HepG2 (cell line): ENCODE measurements around the gene SLC16A4. TPM values are rescaled to one million over a fixed set of nuclear protein-coding genes. Genes with fewer than 3 reads are reported as not detected.

Experiments used
- ATAC-seq: fragments of 200-7000 bp; cut with Tn5 transposase; 3 replicates; pipeline ENCODE4 v1.9.1; 2020; ENCODE audit warnings: mild to moderate bottlenecking, moderate library complexity
- BruUV-seq: library from RNA; stranded (reverse); fragments of 400-500 nt; replicated peaks from 2 replicates; lab custom pipeline; 2021; lab: Mats Ljungman, UMichigan
- CTCF ChIA-PET: fragments of 300-600 bp; formaldehyde crosslinking; extraction: SDS; loops from one replicate; lab custom pipeline; 2021; ENCODE audit warnings: low total read pairs, inconsistent platforms, low intra/inter-chr PET ratio; lab: Yijun Ruan, JAX
- POLR2A ChIA-PET: fragments of 350-600 bp; sonication (Branson Sonifier 250); formaldehyde crosslinking; loops from one replicate; lab custom pipeline; 2020; ENCODE audit warnings: antibody characterized with exemption, inconsistent platforms; lab: Yijun Ruan, JAX
- DNase-seq: peaks from one replicate; pipeline ENCODE4 v3.0.0-alpha.2; 2015; ENCODE audit warnings: low spot score
- FAIRE-seq: peaks from 3 replicates; lab custom pipeline; 2011; peaks lifted over from hg19 to GRCh38; lab: Jason Lieb, UNC
- H2AFZ ChIP-seq: one replicate; pipeline ENCODE4 v1.6.1; 2011; ENCODE audit warnings: low read length, inconsistent platforms
- H3K27ac ChIP-seq: fragments of 300-600 bp; 3 replicates; pipeline ENCODE4 v1.8.0; 2011; ENCODE audit warnings: mixed run types, mild to moderate bottlenecking, mixed read lengths, low read length, inconsistent platforms; ENCODE audit not compliant: insufficient read depth; ENCODE audit errors: extremely low read length
- H3K27me3 ChIP-seq, 2 experiments: fragments of 200-600 bp in 1 of 2; 2 replicates in 1 of 2; 3 replicates in 1 of 2; pipeline versions ENCODE4 v1.6.0 to v1.8.0; 2011; ENCODE audit warnings: low read length in 2 of 2, mild to moderate bottlenecking in 2 of 2, moderate library complexity in 2 of 2, inconsistent platforms in 1 of 2; ENCODE audit not compliant: insufficient read depth in 2 of 2, control insufficient read depth in 1 of 2
- H3K36me3 ChIP-seq, 2 experiments: fragments of 200-600 bp in 1 of 2; replicated peaks in 1 of 2; 2 replicates in 1 of 2; 3 replicates in 1 of 2; pipeline versions ENCODE4 v1.5.1 to v1.8.0; 2011; ENCODE audit warnings: low read length in 2 of 2, inconsistent platforms in 1 of 2; ENCODE audit not compliant: insufficient read depth in 2 of 2, control insufficient read depth in 1 of 2
- H3K4me1 ChIP-seq: 2 replicates; pipeline ENCODE4 v1.5.1; 2012; ENCODE audit warnings: low read length, inconsistent platforms; ENCODE audit not compliant: insufficient read depth
- H3K4me2 ChIP-seq: 2 replicates; pipeline ENCODE4 v1.6.0; 2011; ENCODE audit warnings: low read depth, low read length, inconsistent platforms
- H3K4me3 ChIP-seq, 3 experiments: fragments of 200-600 bp in 1 of 3; sonication (generic), shearing (Covaris generic) in 1 of 3; replicated peaks in 1 of 3; 2 replicates each; pipeline ENCODE4 v1.5.1; 2011 to 2016; ENCODE audit warnings: low read length in 3 of 3, inconsistent platforms in 2 of 3, low read depth in 2 of 3, mild to moderate bottlenecking in 2 of 3, control low read depth in 1 of 3, mixed read lengths in 1 of 3; ENCODE audit not compliant: insufficient read depth in 1 of 3
- H3K79me2 ChIP-seq: one replicate; pipeline ENCODE4 v1.6.1; 2011; ENCODE audit warnings: low read length, inconsistent platforms; ENCODE audit not compliant: insufficient read depth
- H3K9ac ChIP-seq: 2 replicates; pipeline ENCODE4 v1.6.0; 2011; ENCODE audit warnings: mild to moderate bottlenecking, low read depth, low read length, inconsistent platforms; ENCODE audit not compliant: insufficient read depth
- H3K9me3 ChIP-seq: 2 replicates; pipeline ENCODE4 v1.5.1; 2012; ENCODE audit warnings: mild to moderate bottlenecking, low read length
- H4K20me1 ChIP-seq: 2 replicates; pipeline ENCODE4 v1.6.0; 2011; ENCODE audit warnings: inconsistent platforms, mild to moderate bottlenecking, low read length, moderate library complexity; ENCODE audit not compliant: insufficient read depth
- ATM ChIP-seq: fragments of 450-650 bp; IDR thresholded peaks from 2 replicates; pipeline ENCODE4 v1.7.1; 2017; ENCODE audit warnings: mild to moderate bottlenecking, borderline replicate concordance
- CEBPB ChIP-seq: IDR thresholded peaks from 2 replicates; pipeline ENCODE4 v1.6.1; 2011; ENCODE audit warnings: low read depth, low read length, improper control_type of control experiment, borderline replicate concordance
- KAT7 ChIP-seq: IDR thresholded peaks from 2 replicates; pipeline ENCODE4 v1.6.1; 2018; ENCODE audit warnings: borderline replicate concordance, missing compliant biosample characterization
- SMC3 ChIP-seq: IDR thresholded peaks from 2 replicates; pipeline ENCODE4 v1.6.1; 2011; ENCODE audit warnings: low read length, improper control_type of control experiment
- ZFX ChIP-seq: sonication (generic); formaldehyde crosslinking; IDR thresholded peaks from 2 replicates; pipeline ENCODE4 v1.4.0; 2020; ENCODE audit warnings: mild to moderate bottlenecking, low read depth, missing genetic modification reagents, moderate library complexity
- ZKSCAN1 ChIP-seq: fragments of 150-350 bp; IDR thresholded peaks from 2 replicates; pipeline ENCODE4 v1.6.1; 2014; ENCODE audit warnings: low read length
- ZNF124 ChIP-seq: sonication (generic); formaldehyde crosslinking; IDR thresholded peaks from 2 replicates; pipeline ENCODE4 v1.4.0; 2020; ENCODE audit warnings: missing genetic modification reagents
- ZNF616 ChIP-seq: sonication (generic); formaldehyde crosslinking; IDR thresholded peaks from 2 replicates; pipeline ENCODE4 v1.5.0; 2020; ENCODE audit warnings: low read depth, mild to moderate bottlenecking, missing genetic modification reagents
- ZNF816 ChIP-seq: sonication (generic); formaldehyde crosslinking; IDR thresholded peaks from 2 replicates; pipeline ENCODE4 v1.8.0; 2022; ENCODE audit warnings: missing genetic modification reagents, mild to moderate bottlenecking, borderline replicate concordance
- WGBS: methylation state at CpG from one replicate; pipeline ENCODE4 v1.1.6; 2017; ENCODE audit warnings: low lambda C conversion rate; 5-methylcytosine and 5-hydroxymethylcytosine counted together
- in situ Hi-C: cut with HindIII; loops from 2 replicates; pipeline ENCODE4 v1.10.0; 2017; ENCODE audit warnings: low pct_unique_long_range_greater_than_20kb; ENCODE audit not compliant: extremely low pct_ligation_motif_present
- intact Hi-C: fragments of 100-400 bp; cut with micrococcal nuclease; formaldehyde crosslinking; loops from one replicate; pipeline ENCODE4 v1.10.0; 2022; ENCODE audit not compliant: unreplicated experiment
- polyA plus RNA-seq, 8 experiments: library from polyadenylated mRNA; depleted of rRNA in 3 of 8; stranded (reverse) in 7 of 8; unstranded in 1 of 8; fragments of >200 nt; fragmentation: Illumina TruSeq in 4 of 8; extraction: Trizol in 4 of 8; gene quantifications; 2 replicates each; pipeline versions ENCODE4 v1.2.1 to v1.2.3, GENCODE V29; 2011 to 2016; ENCODE audit warnings: low read depth in 4 of 8, missing spikeins in 1 of 8, mixed read lengths in 1 of 8; ENCODE audit not compliant: insufficient read depth in 1 of 8
- total RNA-seq, 5 experiments: library from RNA; depleted of rRNA; stranded (reverse); fragments of >200 nt; fragmentation: Illumina TruSeq; extraction: Trizol; gene quantifications; 2 replicates each; pipeline ENCODE4 v1.2.3, GENCODE V29; 2016; ENCODE audit warnings: low read depth in 1 of 5
- TF ChIP-seq, protein P1 (sequence below): sonication (generic); formaldehyde crosslinking; IDR thresholded peaks from 2 replicates; pipeline ENCODE4 v1.5.0; 2020; ENCODE audit warnings: mild to moderate bottlenecking, missing genetic modification reagents, moderate library complexity
- TF ChIP-seq, protein P2 (sequence below): sonication (generic); formaldehyde crosslinking; IDR thresholded peaks from 2 replicates; pipeline ENCODE4 v1.4.0; 2020; ENCODE audit warnings: low read depth, mild to moderate bottlenecking, missing genetic modification reagents
- TF ChIP-seq, protein P3 (sequence below): sonication (generic); formaldehyde crosslinking; IDR thresholded peaks from 2 replicates; pipeline ENCODE4 v1.4.0; 2020; ENCODE audit warnings: mild to moderate bottlenecking, missing genetic modification reagents
- TF ChIP-seq, protein P4 (sequence below): sonication (generic); formaldehyde crosslinking; IDR thresholded peaks from 2 replicates; pipeline ENCODE4 v1.8.0; 2022; ENCODE audit warnings: missing genetic modification reagents, mild to moderate bottlenecking, moderate library complexity, borderline replicate concordance

SLC16A4 gene
- total and polyA plus RNA-seq, 2 of the 13 experiments (the other 11 are each of a cell fraction or from before 2014, with no cell fraction given) = 1.1 to 1.5 TPM

DNA sequence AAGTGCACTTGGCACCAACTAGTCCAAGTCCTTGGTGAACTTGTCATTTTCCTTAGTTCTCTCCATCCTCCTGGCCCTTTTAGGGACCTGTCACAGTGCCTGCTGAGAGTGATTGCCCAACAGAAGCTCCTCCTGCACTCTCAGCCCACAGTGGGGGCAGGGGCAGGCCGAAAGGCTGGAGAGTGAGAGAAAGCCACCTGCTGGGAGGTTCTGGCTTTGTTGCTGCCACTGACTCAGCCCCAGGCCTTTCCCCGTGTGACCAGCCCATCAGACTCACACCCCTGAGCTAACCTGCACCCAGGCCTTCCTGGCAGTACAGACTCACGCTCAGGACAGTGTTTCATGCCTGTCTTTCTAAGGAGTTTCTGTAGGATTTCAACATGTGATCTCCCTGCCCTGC, 43.0 kb upstream of the SLC16A4 start (continued):
- TF ChIP-seq, protein P1, sequence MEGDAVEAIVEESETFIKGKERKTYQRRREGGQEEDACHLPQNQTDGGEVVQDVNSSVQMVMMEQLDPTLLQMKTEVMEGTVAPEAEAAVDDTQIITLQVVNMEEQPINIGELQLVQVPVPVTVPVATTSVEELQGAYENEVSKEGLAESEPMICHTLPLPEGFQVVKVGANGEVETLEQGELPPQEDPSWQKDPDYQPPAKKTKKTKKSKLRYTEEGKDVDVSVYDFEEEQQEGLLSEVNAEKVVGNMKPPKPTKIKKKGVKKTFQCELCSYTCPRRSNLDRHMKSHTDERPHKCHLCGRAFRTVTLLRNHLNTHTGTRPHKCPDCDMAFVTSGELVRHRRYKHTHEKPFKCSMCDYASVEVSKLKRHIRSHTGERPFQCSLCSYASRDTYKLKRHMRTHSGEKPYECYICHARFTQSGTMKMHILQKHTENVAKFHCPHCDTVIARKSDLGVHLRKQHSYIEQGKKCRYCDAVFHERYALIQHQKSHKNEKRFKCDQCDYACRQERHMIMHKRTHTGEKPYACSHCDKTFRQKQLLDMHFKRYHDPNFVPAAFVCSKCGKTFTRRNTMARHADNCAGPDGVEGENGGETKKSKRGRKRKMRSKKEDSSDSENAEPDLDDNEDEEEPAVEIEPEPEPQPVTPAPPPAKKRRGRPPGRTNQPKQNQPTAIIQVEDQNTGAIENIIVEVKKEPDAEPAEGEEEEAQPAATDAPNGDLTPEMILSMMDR (CRISPR knock-in tag) = peak; percentile 55
- TF ChIP-seq CEBPB = peak; percentile 87
- no peak for TF ChIP-seq ZNF816 (CRISPR knock-in tag)
- TF ChIP-seq SMC3 = peak; percentile 9; the same call in 1 of the 2 replicates
- TF ChIP-seq ZNF124 (CRISPR knock-in tag) = no peak
- TF ChIP-seq ZFX = peak; percentile 36; the same call in 1 of the 2 replicates

DNA sequence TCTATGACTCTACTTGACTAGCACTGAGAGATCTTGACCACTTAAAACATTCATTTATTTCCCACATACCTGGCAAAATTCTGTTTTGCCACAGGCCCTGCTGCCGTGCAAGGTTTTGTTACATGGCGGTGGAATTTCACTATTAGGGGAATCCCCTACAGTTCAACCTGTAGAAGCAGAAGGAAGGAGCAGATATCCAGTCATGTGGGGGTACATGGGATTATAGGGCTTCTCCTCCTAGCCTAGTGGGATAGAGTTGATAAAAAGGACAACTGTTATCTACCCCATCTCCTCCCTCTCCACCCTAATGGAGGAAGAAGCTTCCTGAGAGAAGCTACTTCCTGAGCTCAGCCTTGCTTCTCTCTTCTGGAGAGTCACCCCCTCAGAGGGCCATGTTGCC, 42.4 kb upstream of the SLC16A4 start:
- DNase-seq = no peak
- POLR2A ChIA-PET = no interaction called here
- H3K4me2 ChIP-seq = no peak overlapping the region
- FAIRE-seq = no peak
- BruUV-seq = no TSS peak
- no peak overlapping the region for H3K27ac ChIP-seq
- H2AFZ ChIP-seq = no peak overlapping the region
- H3K9ac ChIP-seq = no peak overlapping the region
- in situ Hi-C loops (no loop called here), intact Hi-C loops (no loop called here)
- peaks cover 1 to 23% of the 10 kb centered on the region in 2 experiments; a peak in 4 of 5 replicates for H3K27me3 ChIP-seq
- no peak for ATAC-seq
- no peaks in the 10 kb centered on the region for H4K20me1 ChIP-seq
- H3K4me1 ChIP-seq = peaks cover 10% of the 10 kb centered on the region; the same call in 1 of the 2 replicates
- no peaks in the 10 kb centered on the region for H3K9me3 ChIP-seq
- WGBS = 53% methylated on average over 2 of the region's 2 CpGs
- H3K79me2 ChIP-seq = no peaks in the 10 kb centered on the region
- CTCF ChIA-PET = no interaction called here
- H3K4me3 ChIP-seq = no peak overlapping the region
- H3K36me3 ChIP-seq = no peaks in the 10 kb centered on the region
- TF ChIP-seq, protein P2, sequence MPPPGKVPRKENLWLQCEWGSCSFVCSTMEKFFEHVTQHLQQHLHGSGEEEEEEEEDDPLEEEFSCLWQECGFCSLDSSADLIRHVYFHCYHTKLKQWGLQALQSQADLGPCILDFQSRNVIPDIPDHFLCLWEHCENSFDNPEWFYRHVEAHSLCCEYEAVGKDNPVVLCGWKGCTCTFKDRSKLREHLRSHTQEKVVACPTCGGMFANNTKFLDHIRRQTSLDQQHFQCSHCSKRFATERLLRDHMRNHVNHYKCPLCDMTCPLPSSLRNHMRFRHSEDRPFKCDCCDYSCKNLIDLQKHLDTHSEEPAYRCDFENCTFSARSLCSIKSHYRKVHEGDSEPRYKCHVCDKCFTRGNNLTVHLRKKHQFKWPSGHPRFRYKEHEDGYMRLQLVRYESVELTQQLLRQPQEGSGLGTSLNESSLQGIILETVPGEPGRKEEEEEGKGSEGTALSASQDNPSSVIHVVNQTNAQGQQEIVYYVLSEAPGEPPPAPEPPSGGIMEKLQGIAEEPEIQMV (CRISPR knock-in tag) = no peak
- TF ChIP-seq ATM (no peak), KAT7 (no peak), ZKSCAN1 (no peak), ZNF616 (CRISPR knock-in tag) (no peak)
- TF ChIP-seq, protein P3, sequence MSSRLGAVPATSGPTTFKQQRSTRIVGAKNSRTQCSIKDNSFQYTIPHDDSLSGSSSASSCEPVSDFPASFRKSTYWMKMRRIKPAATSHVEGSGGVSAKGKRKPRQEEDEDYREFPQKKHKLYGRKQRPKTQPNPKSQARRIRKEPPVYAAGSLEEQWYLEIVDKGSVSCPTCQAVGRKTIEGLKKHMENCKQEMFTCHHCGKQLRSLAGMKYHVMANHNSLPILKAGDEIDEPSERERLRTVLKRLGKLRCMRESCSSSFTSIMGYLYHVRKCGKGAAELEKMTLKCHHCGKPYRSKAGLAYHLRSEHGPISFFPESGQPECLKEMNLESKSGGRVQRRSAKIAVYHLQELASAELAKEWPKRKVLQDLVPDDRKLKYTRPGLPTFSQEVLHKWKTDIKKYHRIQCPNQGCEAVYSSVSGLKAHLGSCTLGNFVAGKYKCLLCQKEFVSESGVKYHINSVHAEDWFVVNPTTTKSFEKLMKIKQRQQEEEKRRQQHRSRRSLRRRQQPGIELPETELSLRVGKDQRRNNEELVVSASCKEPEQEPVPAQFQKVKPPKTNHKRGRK = no peak
- TF ChIP-seq, protein P4, sequence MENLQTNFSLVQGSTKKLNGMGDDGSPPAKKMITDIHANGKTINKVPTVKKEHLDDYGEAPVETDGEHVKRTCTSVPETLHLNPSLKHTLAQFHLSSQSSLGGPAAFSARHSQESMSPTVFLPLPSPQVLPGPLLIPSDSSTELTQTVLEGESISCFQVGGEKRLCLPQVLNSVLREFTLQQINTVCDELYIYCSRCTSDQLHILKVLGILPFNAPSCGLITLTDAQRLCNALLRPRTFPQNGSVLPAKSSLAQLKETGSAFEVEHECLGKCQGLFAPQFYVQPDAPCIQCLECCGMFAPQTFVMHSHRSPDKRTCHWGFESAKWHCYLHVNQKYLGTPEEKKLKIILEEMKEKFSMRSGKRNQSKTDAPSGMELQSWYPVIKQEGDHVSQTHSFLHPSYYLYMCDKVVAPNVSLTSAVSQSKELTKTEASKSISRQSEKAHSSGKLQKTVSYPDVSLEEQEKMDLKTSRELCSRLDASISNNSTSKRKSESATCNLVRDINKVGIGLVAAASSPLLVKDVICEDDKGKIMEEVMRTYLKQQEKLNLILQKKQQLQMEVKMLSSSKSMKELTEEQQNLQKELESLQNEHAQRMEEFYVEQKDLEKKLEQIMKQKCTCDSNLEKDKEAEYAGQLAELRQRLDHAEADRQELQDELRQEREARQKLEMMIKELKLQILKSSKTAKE (CRISPR knock-in tag) = no peak
